Activated CD8-positive, alpha-beta T cell treated with anti-CD3 and anti-CD28 coated beads for 36 hours (primary cell): ENCODE results near the gene IPO8. TPM values are rescaled to one million over a fixed set of nuclear protein-coding genes. Genes with fewer than 3 reads are reported as not detected.

Source experiments
- ATAC-seq: fragments of 200-7000 bp; cut with Tn5 transposase; one replicate; pipeline ENCODE4 v1.10.0; 2021; ENCODE audit warnings: mild to moderate bottlenecking, moderate library complexity
- CTCF ChIA-PET: fragments of 350-600 bp; sonication (Branson Sonifier 250); formaldehyde crosslinking; loops from one replicate; lab custom pipeline; 2021; ENCODE audit warnings: antibody characterized with exemption; lab: Charles Lee
- POLR2A ChIA-PET: fragments of 350-600 bp; sonication (Branson Sonifier 250); formaldehyde crosslinking; loops from one replicate; lab custom pipeline; 2021; ENCODE audit warnings: antibody characterized with exemption; lab: Charles Lee
- DNase-seq: peaks from one replicate; pipeline ENCODE4 v3.0.0-alpha.2; 2020
- H3K27ac Mint-ChIP-seq: one replicate; pipeline ENCODE4 v1.8.0; 2021; ENCODE audit warnings: mild to moderate bottlenecking, mixed read lengths
- H3K27me3 Mint-ChIP-seq: one replicate; pipeline ENCODE4 v1.8.0; 2021; ENCODE audit warnings: mixed read lengths
- H3K36me3 Mint-ChIP-seq: one replicate; pipeline ENCODE4 v1.8.0; 2021; ENCODE audit warnings: low read depth, mixed read lengths
- H3K4me1 Mint-ChIP-seq: one replicate; pipeline ENCODE4 v1.8.0; 2021; ENCODE audit warnings: low read depth, mixed read lengths
- H3K4me3 Mint-ChIP-seq: one replicate; pipeline ENCODE4 v1.8.0; 2021; ENCODE audit warnings: mild to moderate bottlenecking, moderate library complexity, mixed read lengths
- H3K9me3 Mint-ChIP-seq: one replicate; pipeline ENCODE4 v1.8.0; 2021; ENCODE audit warnings: mixed read lengths
- intact Hi-C: fragments of 100-400 bp; cut with micrococcal nuclease; formaldehyde crosslinking; loops from one replicate; pipeline ENCODE4 v1.10.0; 2022
- total RNA-seq, 2 experiments: library from RNA; stranded (reverse); gene quantifications; one replicate each; pipeline ENCODE4 v1.2.3, GENCODE V29; 2021
- TF ChIP-seq, protein P1 (sequence below): fragments of 200-600 bp; IDR thresholded peaks from one replicate; pipeline ENCODE4 v1.8.0; 2022; ENCODE audit warnings: antibody characterized with exemption, mild to moderate bottlenecking

The IPO8 gene
- 10 to 100 TPM; 40.2 to 47.7 TPM for total RNA-seq

DNA sequence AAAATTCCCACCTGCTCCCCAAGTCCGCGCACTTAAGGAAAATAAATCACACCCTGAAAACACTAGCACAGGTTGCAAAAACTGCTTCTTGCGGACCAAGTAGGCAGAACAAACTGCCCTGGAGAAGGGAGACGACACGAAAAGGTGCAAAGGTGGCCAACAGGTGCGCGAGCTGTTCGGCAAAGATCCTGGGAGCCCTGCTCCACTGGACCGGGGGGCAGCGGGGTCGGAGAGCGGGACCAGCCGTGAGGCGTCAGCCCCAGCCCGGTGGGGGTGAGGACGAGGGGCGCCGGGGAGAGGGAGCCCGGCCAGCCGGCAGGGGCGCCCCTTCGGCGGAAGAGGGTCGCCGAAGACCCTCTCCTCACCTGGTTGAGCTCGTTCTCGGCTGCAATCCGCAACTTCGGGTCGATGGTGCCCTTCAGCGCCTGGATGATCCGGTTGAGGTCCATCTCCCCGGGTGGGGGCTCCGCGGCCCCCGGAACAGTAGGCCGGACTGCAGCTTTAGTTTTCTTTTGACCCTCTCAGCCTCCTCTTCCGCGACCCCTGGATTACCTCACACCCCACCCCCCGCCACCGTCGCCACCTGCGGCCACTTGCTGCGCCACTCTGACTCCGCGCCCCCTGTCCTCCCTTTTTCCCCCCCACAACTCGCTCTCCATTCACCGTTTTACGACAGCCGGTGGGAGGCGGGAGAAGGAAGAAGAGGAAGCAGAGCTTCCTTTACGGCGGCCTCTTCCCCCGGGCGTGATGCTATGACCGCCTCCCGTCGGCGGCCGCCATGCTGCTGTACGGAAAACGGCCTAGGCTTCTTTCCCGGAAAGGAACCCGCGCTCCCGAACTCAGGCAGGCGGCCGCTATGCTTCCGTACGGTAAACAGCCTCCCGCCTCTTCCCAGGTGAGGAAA is at the start of gene IPO8:
Gene IPO8, minus strand, starts transcription at position 671 of the 904 bp plus-strand sequence. Its CDS starts 222 bp downstream, at position 449.
- Mint-ChIP-seq H3K27ac (peak within 1 kb of the TSS; percentile 92), H3K4me1 (peaks cover 33% of the 10 kb centered on the region), H3K27me3 (peaks cover 1% of the 10 kb centered on the region), H3K9me3 (no peaks in the 10 kb centered on the region), H3K4me3 (peak within 1 kb of the TSS; percentile 89), H3K36me3 (no peaks in the 10 kb centered on the region)
- ChIA-PET POLR2A (interaction anchor here (0.6 to 2.2 kb wide), 10 partner anchors 10 to 1315 kb away, joined by 3 to 11 read pairs (median 4); partner anchors contain the start of genes CAPRIN2 and ERGIC2), CTCF (interaction anchor here (0.7 to 2.5 kb wide), 12 partner anchors 11 to 149 kb away, joined by 3 to 11 read pairs (median 4); no protein-coding TSS in a partner anchor)
- DNase-seq, result peak; percentile 92
- intact Hi-C loops, result no loop called here
- ATAC-seq, result peak; percentile 92
- TF ChIP-seq, protein P1, sequence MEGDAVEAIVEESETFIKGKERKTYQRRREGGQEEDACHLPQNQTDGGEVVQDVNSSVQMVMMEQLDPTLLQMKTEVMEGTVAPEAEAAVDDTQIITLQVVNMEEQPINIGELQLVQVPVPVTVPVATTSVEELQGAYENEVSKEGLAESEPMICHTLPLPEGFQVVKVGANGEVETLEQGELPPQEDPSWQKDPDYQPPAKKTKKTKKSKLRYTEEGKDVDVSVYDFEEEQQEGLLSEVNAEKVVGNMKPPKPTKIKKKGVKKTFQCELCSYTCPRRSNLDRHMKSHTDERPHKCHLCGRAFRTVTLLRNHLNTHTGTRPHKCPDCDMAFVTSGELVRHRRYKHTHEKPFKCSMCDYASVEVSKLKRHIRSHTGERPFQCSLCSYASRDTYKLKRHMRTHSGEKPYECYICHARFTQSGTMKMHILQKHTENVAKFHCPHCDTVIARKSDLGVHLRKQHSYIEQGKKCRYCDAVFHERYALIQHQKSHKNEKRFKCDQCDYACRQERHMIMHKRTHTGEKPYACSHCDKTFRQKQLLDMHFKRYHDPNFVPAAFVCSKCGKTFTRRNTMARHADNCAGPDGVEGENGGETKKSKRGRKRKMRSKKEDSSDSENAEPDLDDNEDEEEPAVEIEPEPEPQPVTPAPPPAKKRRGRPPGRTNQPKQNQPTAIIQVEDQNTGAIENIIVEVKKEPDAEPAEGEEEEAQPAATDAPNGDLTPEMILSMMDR, result peak; percentile 40

DNA sequence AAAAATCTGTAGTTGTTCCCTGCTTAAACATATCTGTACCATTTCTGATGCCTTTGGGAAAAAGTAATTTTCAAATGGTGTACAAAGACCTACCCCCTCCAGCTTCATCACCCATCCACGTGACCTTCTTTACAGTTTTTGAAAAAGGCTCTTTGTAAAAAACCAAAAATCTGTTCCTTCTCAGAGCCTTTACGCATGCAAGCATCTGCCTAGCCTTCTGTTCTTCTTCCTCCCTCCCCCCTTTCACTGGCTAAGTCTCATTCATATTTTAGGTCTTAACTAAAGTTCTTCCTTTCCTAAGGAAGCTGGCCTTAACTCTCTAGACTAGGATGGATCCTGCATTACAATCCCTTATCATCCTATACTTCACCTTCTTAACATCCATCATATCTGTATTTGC is 48.7 kb upstream of the IPO8 start:
- intact Hi-C loops, result no loop called here
- peaks cover 18% of the 10 kb centered on the region for H3K36me3 Mint-ChIP-seq
- no peaks in the 10 kb centered on the region for H3K9me3 Mint-ChIP-seq
- no peak overlapping the region for H3K27ac Mint-ChIP-seq
- ChIA-PET POLR2A (no interaction called here), CTCF (interaction anchor here (1.0 to 3.3 kb wide), 3 partner anchors 9 to 63 kb away, joined by 3 to 13 read pairs (median 4); no protein-coding TSS in a partner anchor)
- H3K4me1 Mint-ChIP-seq, result peaks cover 8% of the 10 kb centered on the region
- ATAC-seq, result no peak
- no peak overlapping the region for H3K4me3 Mint-ChIP-seq
- no peaks in the 10 kb centered on the region for H3K27me3 Mint-ChIP-seq
- no peak for DNase-seq
- TF ChIP-seq, protein P1, result no peak

DNA sequence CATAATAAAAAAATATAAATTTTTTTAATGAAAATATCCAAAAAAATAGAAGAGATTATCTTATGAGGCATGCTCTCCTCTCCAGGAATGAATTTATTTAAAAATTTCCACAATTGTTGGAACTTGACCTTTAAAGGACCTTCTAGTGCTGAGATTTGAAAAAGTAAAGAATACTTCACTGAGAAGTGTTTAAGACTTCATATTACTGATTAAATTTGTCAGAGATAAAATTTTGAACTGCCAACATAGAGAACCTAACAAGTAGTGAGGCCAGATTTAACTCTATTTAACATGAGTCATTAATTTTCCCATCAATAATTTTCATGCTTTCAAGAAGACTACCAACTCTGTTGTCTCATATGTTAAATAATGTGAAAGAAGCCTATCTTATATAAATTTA is 44.6 kb upstream of the IPO8 start:
- TF ChIP-seq, protein P1, result no peak
- intact Hi-C loops, result no loop called here
- H3K4me1 Mint-ChIP-seq, result no peaks in the 10 kb centered on the region
- POLR2A ChIA-PET, result no interaction called here
- H3K9me3 Mint-ChIP-seq, result peaks cover 1% of the 10 kb centered on the region
- DNase-seq, result no peak
- H3K27ac Mint-ChIP-seq, result no peak overlapping the region
- CTCF ChIA-PET, result no interaction called here
- H3K36me3 Mint-ChIP-seq, result peaks cover 23% of the 10 kb centered on the region
- no peak for ATAC-seq
- no peaks in the 10 kb centered on the region for H3K27me3 Mint-ChIP-seq
- no peak overlapping the region for H3K4me3 Mint-ChIP-seq

DNA sequence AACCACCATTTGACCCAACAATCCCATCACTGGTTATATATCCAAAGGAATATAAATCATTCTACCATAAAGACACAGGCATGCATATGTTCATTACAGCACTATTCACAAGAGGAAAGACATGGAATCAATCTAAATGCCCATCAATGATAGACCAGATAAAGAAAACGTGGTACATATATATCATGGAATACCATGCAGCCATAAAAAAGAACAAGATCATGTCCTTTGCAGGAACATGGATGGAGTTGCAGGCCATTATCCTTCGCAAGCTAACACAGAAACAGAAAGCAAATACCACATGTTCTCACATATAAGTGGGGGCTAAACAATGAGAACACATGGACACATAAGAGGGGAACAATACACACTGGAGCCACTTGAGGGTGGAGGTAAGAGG is 43.4 kb upstream of the IPO8 start:
- CTCF ChIA-PET, result interaction anchor here (1.3 kb wide), 1 partner anchor 68 kb away, joined by 4 read pairs; no protein-coding TSS in a partner anchor
- H3K36me3 Mint-ChIP-seq, result peaks cover 28% of the 10 kb centered on the region
- peaks cover 1% of the 10 kb centered on the region for H3K9me3 Mint-ChIP-seq

More for the DNA sequence above, 43.4 kb upstream of the IPO8 start:
- intact Hi-C loops, result no loop called here
- no peaks in the 10 kb centered on the region for H3K27me3 Mint-ChIP-seq
- POLR2A ChIA-PET, result no interaction called here
- TF ChIP-seq, protein P1, result no peak
- ATAC-seq (no peak), DNase-seq (no peak)
- H3K27ac Mint-ChIP-seq, result no peak overlapping the region
- H3K4me1 Mint-ChIP-seq, result no peaks in the 10 kb centered on the region
- H3K4me3 Mint-ChIP-seq, result no peak overlapping the region
